CD4-positive, alpha-beta T cell (primary cell): Measurements from ENCODE around the gene FN3KRP. TPM values are rescaled to one million over a fixed set of nuclear protein-coding genes. Genes with fewer than 3 reads are reported as not detected.

Source experiments
- ATAC-seq: fragments of 200-7000 bp; cut with Tn5 transposase; one replicate; pipeline ENCODE4 v1.10.0; 2022; ENCODE audit warnings: mild to moderate bottlenecking; ENCODE audit not compliant: poor library complexity
- CTCF ChIA-PET: fragments of 350-600 bp; sonication (Branson Sonifier 250); formaldehyde crosslinking; loops from one replicate; lab custom pipeline; 2021; ENCODE audit warnings: antibody characterized with exemption, inconsistent platforms; lab: Charles Lee
- POLR2A ChIA-PET: fragments of 350-600 bp; sonication (Branson Sonifier 250); formaldehyde crosslinking; loops from one replicate; lab custom pipeline; 2021; ENCODE audit warnings: antibody characterized with exemption, inconsistent platforms; lab: Charles Lee
- DNase-seq, 14 experiments: peaks; one replicate each; pipeline ENCODE4 v3.0.0-alpha.2; 2013 to 2020; ENCODE audit warnings: mixed read lengths in 2 of 14
- H3K27ac ChIP-seq, 2 donors: one replicate each; pipeline versions ENCODE4 v1.5.1 to v1.7.0; 2013; ENCODE audit warnings: low read length in 2 of 2, low read depth in 1 of 2, mild to moderate bottlenecking in 1 of 2
- H3K27me3 ChIP-seq, 2 experiments: 1 replicate in 1 of 2; 2 replicates in 1 of 2; pipeline versions ENCODE4 v1.6.1 to v1.7.0; 2013; ENCODE audit warnings: low read length in 2 of 2, control low read depth in 1 of 2, mild to moderate bottlenecking in 1 of 2, moderate library complexity in 1 of 2; ENCODE audit not compliant: insufficient read depth in 2 of 2, control insufficient read depth in 1 of 2
- H3K36me3 ChIP-seq: one replicate; pipeline ENCODE4 v1.6.1; 2013; ENCODE audit warnings: low read length, control low read depth; ENCODE audit not compliant: insufficient read depth
- H3K4me1 ChIP-seq: one replicate; pipeline ENCODE4 v1.6.1; 2013; ENCODE audit warnings: low read length, control low read depth; ENCODE audit not compliant: insufficient read depth
- H3K4me3 ChIP-seq: one replicate; pipeline ENCODE4 v1.5.1; 2013; ENCODE audit warnings: mild to moderate bottlenecking, low read length, moderate library complexity
- H3K9me3 ChIP-seq, 2 experiments: 1 replicate in 1 of 2; 2 replicates in 1 of 2; pipeline versions ENCODE4 v1.6.1 to v1.7.0; 2013; ENCODE audit warnings: low read length in 2 of 2, mild to moderate bottlenecking in 2 of 2, control low read depth in 1 of 2, moderate library complexity in 1 of 2; ENCODE audit not compliant: control insufficient read depth in 1 of 2, insufficient read depth in 1 of 2
- H3K27ac Mint-ChIP-seq: one replicate; pipeline ENCODE4 v1.8.0; 2020; ENCODE audit warnings: mixed read lengths
- H3K27me3 Mint-ChIP-seq: one replicate; pipeline ENCODE4 v1.8.0; 2021; ENCODE audit warnings: mixed read lengths
- H3K36me3 Mint-ChIP-seq: one replicate; pipeline ENCODE4 v1.8.0; 2021; ENCODE audit warnings: low read depth, mixed read lengths
- H3K4me1 Mint-ChIP-seq: one replicate; pipeline ENCODE4 v1.8.0; 2021; ENCODE audit warnings: low read depth, mixed read lengths
- H3K4me3 Mint-ChIP-seq: one replicate; pipeline ENCODE4 v1.8.0; 2020; ENCODE audit warnings: mild to moderate bottlenecking, mixed read lengths
- H3K9me3 Mint-ChIP-seq: one replicate; pipeline ENCODE4 v1.8.0; 2020; ENCODE audit warnings: mixed read lengths
- intact Hi-C, 2 experiments: fragments of 100-400 bp; cut with DNase I in 1 of 2; cut with micrococcal nuclease in 1 of 2; formaldehyde crosslinking; loops; one replicate each; pipeline versions ENCODE4 v1.15.1 to v1.9.0; 2023 to 2025; cut with DNase I, micrococcal nuclease
- total RNA-seq, 174 experiments: library from RNA in 2 of 174; stranded (reverse) in 2 of 174; gene quantifications; one replicate each; pipeline ENCODE4 v1.2.3 and lab custom pipeline; 2021 to 2026
- TF ChIP-seq, protein P1 (sequence below): fragments of 200-600 bp; IDR thresholded peaks from one replicate; pipeline ENCODE4 v1.8.0; 2022; ENCODE audit warnings: antibody characterized with exemption, mild to moderate bottlenecking

FN3KRP gene
- total RNA-seq, 2 experiments from 2014 or later = 30.6 to 31.2 TPM

DNA sequence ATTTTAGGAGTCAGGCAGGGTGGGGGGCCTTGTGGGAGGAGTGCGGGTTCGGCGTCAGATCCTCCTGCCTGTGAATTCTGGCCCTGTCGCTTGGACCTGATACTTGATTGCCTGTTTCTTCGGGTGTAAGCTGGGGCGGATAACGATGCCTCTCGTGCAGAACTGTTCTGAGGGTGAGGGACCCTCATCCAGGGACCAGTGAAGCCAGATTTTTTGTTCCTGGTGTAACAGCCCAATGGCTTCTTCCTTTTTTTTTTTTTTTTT, 36.6 kb downstream of the FN3KRP start:
- Mint-ChIP-seq H3K27me3 (no peaks in the 10 kb centered on the region), H3K4me3 (peak overlapping the region; percentile 89), H3K4me1 (peaks cover 25% of the 10 kb centered on the region), H3K9me3 (no peaks in the 10 kb centered on the region), H3K27ac (no peak overlapping the region), H3K36me3 (peaks cover 14% of the 10 kb centered on the region)
- intact Hi-C loops = loop anchor here (5.0 to 10.0 kb wide), 3 partner anchors 36 to 338 kb away; partner anchors contain the start of genes FN3KRP (in 1 of the 2), HEXD (in 1 of the 2), OGFOD3 (in 1 of the 2) and RAB40B (in 1 of the 2)
- Histone ChIP-seq H3K27me3 (no peaks in the 10 kb centered on the region), H3K36me3 (peaks cover 10% of the 10 kb centered on the region), H3K27ac (no peak overlapping the region), H3K9me3 (peaks cover 0 to 6% of the 10 kb centered on the region in 2 experiments), H3K4me1 (peaks cover 32% of the 10 kb centered on the region), H3K4me3 (peak overlapping the region; percentile 63)
- ATAC-seq (no peak), DNase-seq (no peak)
- POLR2A ChIA-PET = no interaction called here
- TF ChIP-seq, protein P1, sequence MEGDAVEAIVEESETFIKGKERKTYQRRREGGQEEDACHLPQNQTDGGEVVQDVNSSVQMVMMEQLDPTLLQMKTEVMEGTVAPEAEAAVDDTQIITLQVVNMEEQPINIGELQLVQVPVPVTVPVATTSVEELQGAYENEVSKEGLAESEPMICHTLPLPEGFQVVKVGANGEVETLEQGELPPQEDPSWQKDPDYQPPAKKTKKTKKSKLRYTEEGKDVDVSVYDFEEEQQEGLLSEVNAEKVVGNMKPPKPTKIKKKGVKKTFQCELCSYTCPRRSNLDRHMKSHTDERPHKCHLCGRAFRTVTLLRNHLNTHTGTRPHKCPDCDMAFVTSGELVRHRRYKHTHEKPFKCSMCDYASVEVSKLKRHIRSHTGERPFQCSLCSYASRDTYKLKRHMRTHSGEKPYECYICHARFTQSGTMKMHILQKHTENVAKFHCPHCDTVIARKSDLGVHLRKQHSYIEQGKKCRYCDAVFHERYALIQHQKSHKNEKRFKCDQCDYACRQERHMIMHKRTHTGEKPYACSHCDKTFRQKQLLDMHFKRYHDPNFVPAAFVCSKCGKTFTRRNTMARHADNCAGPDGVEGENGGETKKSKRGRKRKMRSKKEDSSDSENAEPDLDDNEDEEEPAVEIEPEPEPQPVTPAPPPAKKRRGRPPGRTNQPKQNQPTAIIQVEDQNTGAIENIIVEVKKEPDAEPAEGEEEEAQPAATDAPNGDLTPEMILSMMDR = no peak
- CTCF ChIA-PET = interaction anchor here (0.9 kb wide), 1 partner anchor 105 kb away, joined by 4 read pairs; no protein-coding TSS in a partner anchor

DNA sequence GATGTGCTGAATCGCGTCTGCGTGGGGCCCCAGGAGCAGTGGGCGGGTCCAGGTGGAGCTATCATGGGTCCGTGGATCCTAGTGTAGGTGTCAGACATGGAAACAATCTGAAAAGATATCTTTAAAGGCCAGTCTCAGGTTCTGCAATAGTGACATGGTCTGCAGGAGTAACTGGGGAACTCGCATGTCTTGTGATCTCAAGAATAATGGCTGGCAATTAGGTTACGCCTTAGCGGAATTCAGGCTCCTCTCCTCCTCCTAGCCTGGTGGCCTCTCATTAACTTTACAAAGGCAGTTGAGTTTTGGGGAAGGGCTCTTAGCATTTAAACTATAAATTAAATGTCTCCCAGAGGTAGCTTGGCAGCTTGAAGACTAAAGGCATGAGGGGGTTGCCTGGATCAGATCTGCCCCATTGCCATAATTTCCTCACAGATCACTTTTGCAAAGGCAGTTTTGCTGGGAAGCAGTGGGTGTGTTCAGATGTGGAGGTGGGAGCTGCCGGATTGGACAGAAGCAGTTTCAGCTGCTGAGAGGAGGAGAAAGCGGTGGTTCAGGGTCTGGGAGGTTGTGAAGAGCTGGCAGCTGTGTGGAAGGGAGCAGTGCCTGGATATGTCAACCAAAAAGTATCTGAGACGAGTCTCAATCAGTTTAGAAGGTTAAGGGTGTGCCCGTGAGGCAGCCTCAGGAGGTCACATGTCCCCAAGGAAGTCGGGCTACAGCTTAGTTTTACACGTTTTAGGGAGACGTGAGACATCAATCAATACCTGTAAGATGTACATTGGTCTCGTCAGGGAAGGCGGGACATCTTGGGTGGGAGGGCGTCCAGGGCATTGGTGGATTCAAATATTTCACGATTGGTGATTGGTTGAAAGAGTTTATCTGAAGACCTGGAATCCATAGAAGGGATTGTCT, 38.0 kb downstream of the FN3KRP start:
- H3K4me1 Mint-ChIP-seq = peaks cover 25% of the 10 kb centered on the region
- no peaks in the 10 kb centered on the region for H3K9me3 Mint-ChIP-seq
- Histone ChIP-seq H3K4me1 (peaks cover 32% of the 10 kb centered on the region), H3K27ac (no peak overlapping the region), H3K27me3 (no peaks in the 10 kb centered on the region), H3K9me3 (peaks cover 0 to 6% of the 10 kb centered on the region in 2 experiments), H3K4me3 (no peak overlapping the region), H3K36me3 (peaks cover 10% of the 10 kb centered on the region)
- DNase-seq (no peak), ATAC-seq (no peak)
- peaks cover 14% of the 10 kb centered on the region for H3K36me3 Mint-ChIP-seq
- TF ChIP-seq, protein P1 = no peak
- intact Hi-C loops = loop anchor here (5.0 to 10.0 kb wide), 3 partner anchors 37 to 340 kb away; partner anchors contain the start of genes FN3KRP (in 1 of the 2), HEXD (in 1 of the 2), OGFOD3 (in 1 of the 2) and RAB40B (in 1 of the 2)
- peak overlapping the region; percentile 71 for H3K4me3 Mint-ChIP-seq
- no peak overlapping the region for H3K27ac Mint-ChIP-seq
- no peaks in the 10 kb centered on the region for H3K27me3 Mint-ChIP-seq
- POLR2A ChIA-PET = interaction anchor here (0.6 kb wide), 1 partner anchor 139 kb away, joined by 3 read pairs; no protein-coding TSS in a partner anchor
- CTCF ChIA-PET = interaction anchor here (1.3 kb wide), 1 partner anchor 11 kb away, joined by 3 read pairs; no protein-coding TSS in a partner anchor

DNA sequence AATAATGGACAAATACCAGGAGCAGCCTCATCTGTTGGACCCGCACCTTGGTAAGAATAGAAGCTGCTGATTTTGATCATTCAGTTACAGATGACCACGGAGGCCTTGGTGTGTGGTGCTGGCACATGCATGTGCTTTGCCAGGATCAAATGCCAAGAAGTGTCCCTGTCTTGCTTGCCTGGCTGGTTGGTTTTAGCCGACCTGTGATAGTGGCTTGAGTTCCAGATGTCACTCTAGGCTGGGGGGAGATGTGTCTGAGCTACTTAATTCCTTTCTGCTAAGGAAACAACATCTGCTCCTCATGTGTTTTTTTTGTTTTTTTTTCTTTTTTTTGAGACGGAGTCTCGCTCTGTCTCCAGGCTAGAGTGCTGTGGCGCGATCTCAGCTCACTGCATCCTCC, 39.7 kb downstream of the FN3KRP start:
- no peaks in the 10 kb centered on the region for H3K9me3 Mint-ChIP-seq
- Histone ChIP-seq H3K9me3 (no peaks in the 10 kb centered on the region), H3K36me3 (peaks cover 10% of the 10 kb centered on the region), H3K27ac (no peak overlapping the region), H3K4me1 (peaks cover 26% of the 10 kb centered on the region), H3K27me3 (no peaks in the 10 kb centered on the region), H3K4me3 (no peak overlapping the region)
- intact Hi-C loops = loop anchor here in 1 of 2 experiments (10.0 kb wide), 1 partner anchor 341 kb away; the partner anchor contains the start of genes HEXD and OGFOD3
- H3K36me3 Mint-ChIP-seq = peaks cover 25% of the 10 kb centered on the region
- no peak for DNase-seq
- ATAC-seq = no peak
- TF ChIP-seq, protein P1 = no peak
- H3K27me3 Mint-ChIP-seq = no peaks in the 10 kb centered on the region
- H3K4me3 Mint-ChIP-seq = peak overlapping the region; percentile 42
- no peak overlapping the region for H3K27ac Mint-ChIP-seq
- ChIA-PET CTCF (interaction anchor here (1.3 kb wide), 1 partner anchor 9 kb away, joined by 3 read pairs; no protein-coding TSS in a partner anchor), POLR2A (interaction anchor here (1.0 kb wide), 1 partner anchor 104 kb away, joined by 3 read pairs; no protein-coding TSS in a partner anchor)
- H3K4me1 Mint-ChIP-seq = peaks cover 32% of the 10 kb centered on the region
